ENCODE results near the gene MDN1.

The MDN1 gene

GRCh38 chr6:89597988-89598387, 221.6 kb downstream of the MDN1 start:
- DNase-seq (ENCODE audit: low read depth in 2 of 2): no peak

GRCh38 chr6:89597372-89597771, 222.2 kb downstream of the MDN1 start:
- DNase-seq (ENCODE audit: low read depth in 2 of 2): no peak

GRCh38 chr6:89596484-89596883, 223.1 kb downstream of the MDN1 start:
- DNase-seq (ENCODE audit: low read depth in 2 of 2): no peak

- no peak for DNase-seq (ENCODE audit: low read depth in 2 of 2)
Observed at GRCh38 chr6:89596056-89596455, 223.5 kb downstream of the MDN1 start.
